Stimulated activated naive CD4-positive, alpha-beta T cell treated with Interleukin-2 at 50 U/mL for 16 hours (primary cell): ENCODE measurements around the gene SLC4A1.

Source experiments
- DNase-seq: peaks from one replicate; lab custom pipeline; 2025; lab: John Stamatoyannopoulos, UW

Gene SLC4A1

DNA sequence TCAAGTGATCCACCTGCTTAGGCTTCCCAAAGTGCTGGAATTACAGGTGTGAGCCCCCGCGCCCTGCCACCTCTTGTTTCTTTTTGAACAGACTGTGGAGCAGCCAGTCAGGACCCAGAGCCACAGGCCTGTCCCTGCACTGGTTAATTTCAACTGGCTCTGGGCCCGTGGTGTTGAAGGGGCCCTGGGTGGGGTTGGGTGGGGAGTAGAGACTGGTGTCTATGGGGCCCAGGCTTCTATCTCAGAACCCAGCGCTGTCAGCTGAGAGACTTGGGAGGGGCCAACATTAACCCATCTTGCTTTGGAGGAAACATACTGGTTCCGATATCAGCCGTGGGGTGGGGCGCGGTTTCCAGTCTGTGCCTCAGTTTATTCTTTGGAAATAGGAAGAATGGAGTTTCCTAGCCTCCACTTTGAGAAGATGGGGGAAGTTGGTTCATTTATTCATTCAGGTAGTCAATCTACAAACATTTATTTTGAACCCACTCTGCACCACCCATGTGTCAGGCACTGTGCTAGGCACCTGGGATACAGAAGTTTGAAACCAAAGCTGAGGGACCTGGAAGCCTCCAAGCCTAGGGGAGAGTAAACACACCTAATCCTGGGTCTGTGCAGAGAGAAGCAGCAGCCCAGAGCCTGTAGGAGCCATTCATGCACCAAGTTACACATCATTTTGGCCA lies 15.5 kb upstream of the SLC4A1 start:
- DNase-seq, result no peak

DNA sequence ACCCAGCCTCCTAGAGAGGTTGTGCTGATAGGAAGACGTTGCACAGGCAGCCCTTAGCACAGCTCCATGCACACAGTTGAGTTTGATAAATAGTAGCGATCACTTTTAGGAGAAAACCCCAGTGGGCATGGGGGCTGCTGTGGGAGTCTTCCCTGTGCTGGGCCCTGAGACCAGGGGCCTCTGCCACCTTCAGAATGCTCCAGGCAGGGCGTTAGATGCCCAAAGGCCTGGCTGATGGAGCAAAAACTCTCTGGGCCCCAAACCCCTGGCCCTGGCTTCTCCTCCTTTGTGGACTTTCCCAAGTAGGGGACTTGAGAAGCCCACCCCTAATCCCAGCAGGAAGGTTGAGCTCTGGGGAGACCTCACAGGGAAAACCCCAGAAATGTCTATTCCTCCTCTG lies 14.3 kb upstream of the SLC4A1 start:
- DNase-seq, result no peak

DNA sequence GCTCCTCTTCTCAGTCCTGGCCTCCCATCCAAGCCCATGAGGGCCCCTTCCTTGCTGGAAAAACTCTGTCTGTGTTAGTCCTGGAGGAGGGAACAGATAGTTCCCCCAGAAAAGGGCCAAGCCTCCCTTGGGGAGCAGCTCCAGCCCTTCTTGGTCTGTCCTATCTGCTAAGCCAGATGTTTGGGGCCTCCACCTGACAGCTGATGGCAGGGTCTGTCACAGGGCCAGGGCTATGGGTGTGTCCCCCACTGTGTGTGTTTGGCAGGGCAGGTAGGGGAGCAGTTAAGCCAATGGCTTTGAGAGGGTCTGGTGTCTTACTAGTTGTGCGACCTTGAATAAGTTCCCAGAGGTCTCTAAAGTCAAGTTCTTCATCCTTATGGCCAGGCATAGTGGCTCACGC lies 13.6 kb upstream of the SLC4A1 start:
- no peak for DNase-seq

DNA sequence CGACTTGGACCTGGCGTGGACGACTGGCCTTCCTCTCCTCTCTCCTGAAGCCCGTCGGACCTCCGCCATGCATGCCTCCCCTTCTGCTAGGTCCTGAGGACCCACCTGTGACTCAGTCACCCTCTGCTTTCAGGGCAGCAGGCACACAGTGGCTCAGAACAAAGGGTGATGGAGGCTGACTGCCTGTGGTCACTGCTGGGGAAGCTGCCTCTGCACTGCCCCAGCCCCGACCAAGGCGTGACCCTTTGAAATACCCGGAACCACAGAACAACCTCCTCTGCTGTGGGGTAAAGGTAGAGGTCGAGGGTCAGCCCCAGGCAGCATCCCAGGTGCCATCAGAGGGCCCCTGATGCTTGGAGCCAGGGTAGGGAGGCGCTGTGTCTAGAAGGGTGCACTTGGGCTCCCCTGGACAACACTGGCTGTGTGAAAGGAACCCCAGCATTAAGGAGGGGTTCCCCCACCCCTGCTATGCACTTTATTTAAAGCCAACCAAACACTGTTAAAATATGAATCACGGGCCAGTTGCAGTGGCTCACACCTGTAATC lies 12.5 kb upstream of the SLC4A1 start:
- DNase-seq, result no peak

DNA sequence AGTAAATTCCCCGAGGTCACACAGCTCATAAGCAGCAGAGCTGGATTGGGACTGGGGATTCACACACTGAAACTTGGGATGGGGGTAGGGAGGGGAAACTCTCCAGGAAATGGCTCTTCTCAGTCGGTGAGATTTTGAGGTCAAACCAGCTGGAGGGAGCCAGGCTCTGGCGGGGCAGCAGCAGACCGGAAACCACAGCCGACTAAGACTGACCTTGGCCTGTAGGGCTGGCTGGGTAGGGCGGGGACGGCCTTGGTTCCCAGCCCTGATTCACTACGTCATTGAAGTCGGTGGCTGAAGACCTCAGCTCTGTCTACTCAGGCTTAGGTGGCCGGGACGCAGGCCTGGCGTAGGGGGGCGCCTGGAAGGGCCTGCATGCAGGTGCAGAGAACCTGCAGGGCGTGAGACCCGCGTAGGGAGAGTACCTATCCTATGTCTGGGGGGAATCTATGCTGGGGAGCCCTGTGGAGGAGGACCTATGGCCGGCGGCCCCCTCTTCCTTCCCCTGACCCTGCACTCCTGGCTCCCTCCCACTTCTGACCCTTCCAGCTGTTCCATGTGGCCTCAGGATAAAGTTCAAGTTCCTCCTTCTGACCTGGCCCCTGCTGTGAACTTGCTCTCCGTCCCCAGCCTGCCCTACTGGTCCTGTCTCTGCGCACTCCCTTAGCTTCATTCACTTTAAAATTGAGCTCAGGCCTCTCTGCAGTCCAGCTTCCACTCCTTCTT lies 11.9 kb upstream of the SLC4A1 start:
- no peak for DNase-seq

DNA sequence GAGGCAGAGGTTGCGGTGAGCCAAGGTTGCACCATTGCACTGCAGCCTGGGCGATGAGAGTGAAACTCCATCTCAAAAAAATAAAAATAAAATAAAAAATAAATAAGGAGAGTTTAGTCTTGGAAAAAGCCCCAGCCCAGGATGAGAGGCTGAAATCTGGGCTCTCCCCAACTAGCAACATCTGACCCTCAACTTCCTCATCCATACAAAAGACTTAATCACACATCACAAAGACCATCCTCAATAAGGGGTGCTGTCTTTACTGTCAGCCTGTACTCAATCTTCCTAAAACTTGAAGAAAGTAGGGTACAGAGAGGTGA lies 11.4 kb upstream of the SLC4A1 start:
- DNase-seq, result no peak

DNA sequence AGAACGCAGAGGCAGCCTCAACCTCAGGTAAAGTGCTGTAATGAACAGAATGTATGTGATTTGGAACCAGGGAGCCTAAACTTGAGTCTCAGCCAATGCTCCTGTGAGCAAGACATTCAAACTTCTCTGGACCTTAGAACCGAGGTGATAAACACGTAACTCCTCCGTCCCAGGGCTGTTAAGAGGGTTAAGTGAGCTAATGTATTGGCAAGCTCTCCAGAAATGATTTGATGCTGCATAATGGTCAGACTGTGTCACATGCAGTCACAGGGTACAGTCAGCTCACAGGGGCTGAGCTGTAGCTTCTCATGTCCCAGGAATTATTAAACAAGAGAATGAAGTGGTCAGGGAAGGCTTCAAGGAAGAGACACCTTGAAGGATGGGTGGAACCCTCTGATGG lies 10.0 kb upstream of the SLC4A1 start:
- no peak for DNase-seq

DNA sequence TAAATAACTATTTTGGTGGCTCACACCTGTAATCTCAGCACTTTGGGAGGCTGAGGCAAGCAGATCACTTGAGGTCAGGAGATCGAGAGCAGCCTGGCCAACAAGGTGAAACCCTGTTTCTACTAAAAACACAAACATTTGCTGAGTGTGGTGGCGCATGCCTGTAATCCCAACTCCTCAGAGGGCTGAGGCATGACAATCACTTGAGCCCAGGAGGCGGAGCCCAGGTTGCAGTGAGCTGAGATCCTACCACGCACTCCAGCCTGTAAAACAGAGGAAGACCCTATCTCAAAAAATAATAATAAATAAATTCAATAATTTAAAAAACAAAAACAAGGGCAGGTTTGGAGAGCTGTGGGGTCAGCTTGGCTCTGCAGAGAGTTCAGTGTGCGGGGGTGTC lies 5.7 kb upstream of the SLC4A1 start:
- DNase-seq, result no peak

DNA sequence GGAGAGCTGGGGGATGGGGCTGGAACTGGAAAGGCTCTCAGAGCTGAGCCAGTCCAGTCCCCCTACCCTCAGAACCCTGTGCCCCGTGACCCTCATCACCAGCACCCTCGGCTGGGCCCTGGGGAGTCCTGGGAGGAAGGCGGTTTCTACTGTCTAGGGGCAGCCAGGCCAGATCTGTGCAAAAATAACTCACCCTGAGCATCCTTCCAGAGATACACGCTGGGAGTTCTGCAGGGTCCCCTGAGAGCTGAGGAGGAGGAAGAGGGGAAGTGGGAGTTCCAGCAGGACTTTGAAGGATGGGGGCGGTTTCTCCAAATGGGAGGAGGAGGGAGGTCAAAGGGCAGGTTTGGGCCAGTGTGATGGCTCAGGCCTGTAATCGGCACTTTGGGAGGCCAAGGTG lies 5.0 kb upstream of the SLC4A1 start:
- DNase-seq, result no peak

DNA sequence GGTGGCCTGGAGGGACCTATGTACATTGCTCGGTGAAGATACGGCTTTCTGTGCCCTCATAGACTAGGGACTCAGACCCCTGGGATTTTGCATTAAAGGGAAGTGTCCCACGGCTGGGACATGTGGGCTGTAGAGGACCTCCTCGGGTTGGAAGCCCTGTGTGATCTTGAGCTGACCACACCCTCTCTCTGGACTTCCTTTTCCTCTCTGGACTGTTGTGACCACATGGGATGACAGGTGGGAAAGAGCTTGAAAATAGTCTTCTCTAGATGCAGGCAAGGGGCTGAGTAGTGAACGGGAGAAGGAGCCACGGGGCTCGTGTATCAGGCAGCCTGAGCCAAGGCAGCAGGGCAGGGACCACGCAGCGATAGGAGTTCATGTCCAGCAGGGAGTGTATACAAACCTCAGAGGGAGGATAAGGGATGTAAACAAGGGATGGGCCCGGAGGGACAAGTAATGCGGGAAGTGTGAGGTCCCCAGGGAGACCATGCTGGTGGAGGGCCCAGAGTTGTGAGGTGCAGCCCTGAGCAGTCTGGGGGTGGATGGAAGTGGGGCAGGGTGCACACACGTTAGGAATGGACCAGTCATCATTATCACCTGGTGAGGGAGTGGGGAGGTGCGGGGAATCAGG lies 4.5 kb upstream of the SLC4A1 start:
- DNase-seq, result no peak

DNA sequence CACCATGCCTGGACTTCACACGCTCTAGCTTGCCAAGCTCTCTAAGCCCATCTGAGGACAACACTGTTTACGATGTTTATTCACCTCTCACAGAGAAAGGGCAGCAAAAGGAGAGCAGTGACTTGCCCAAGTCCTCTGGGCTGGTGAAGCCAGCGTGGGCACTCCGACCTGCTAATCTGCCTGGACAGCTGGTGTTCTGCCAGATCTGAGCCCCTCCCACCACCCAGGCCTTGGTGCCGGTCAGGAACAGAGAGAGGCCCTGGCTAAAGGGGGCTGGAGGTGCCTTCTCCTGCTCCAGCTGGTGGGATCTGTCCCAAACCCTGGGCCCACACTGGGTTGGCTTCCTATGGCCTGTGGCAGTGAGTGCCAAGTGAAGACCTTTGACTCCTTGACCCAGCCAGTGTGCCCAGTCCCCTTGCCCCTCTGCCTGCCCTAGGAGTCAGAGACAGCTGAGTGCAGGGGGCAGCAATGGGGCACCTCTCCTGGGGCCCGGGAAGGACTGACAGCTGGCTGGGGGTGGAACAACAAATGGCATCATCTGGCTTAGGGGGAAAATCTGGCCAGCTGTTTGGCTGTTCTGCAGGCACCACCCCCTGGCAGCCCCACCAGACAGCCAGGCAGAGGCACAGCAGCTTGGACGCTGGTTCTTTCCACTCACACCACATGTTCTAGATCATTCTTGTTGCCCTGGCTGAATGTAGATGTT lies 1.8 kb upstream of the SLC4A1 start:
- no peak for DNase-seq

DNA sequence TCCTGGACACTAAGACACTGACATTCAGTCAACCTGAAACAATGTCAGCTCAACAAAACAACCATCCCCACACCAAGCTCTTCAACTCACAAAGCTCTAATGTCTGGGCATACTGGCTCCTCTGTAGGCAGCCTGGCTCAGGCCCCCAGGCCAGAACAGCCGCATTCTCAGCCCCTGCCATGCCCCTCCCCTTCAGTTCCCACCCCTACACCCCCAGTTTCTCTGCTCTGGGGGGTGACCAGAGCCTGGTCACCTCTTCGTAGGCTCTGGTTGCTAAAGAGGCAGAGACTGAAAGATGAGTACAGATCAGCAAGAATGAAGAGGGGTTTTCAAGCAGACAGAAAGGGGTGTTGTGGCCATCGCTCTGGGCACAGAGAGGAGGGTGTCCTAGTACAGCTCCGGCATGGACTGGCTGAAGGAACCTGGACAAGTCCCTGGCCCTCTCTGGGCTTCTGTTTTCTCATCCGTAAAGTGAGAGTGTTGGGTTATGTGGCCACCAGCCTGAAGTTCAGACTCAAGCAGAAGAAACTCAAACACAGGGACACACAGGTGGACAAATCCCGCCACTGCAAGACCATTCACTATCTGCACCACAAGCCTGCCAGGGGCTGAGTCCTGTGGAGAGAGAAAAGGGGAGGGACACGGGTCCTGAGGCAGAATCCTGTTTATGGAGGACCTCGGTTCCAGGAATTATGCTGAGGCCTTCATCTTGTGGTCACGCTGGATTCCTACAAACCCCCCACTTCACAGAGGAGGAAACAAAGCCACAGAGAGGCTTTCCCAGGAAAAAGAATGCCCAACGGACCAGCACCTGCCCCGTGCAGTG lies 987 bp upstream of the SLC4A1 start:
- DNase-seq, result no peak

DNA sequence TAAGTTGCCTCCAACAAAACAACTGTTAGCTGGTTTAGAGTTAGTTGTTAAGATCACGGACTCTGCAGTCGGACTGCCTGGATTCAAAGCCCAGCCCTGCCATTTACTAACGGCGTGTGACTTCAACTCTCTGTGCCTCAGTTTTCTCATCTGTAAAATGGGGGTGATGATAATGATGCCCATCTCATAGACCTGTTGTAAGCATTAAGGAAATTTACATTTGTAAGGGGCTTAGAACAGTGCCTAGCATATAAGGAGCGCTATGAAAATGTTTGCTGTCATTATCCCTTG lies 825 bp downstream of the SLC4A1 start:
- DNase-seq, result no peak

DNA sequence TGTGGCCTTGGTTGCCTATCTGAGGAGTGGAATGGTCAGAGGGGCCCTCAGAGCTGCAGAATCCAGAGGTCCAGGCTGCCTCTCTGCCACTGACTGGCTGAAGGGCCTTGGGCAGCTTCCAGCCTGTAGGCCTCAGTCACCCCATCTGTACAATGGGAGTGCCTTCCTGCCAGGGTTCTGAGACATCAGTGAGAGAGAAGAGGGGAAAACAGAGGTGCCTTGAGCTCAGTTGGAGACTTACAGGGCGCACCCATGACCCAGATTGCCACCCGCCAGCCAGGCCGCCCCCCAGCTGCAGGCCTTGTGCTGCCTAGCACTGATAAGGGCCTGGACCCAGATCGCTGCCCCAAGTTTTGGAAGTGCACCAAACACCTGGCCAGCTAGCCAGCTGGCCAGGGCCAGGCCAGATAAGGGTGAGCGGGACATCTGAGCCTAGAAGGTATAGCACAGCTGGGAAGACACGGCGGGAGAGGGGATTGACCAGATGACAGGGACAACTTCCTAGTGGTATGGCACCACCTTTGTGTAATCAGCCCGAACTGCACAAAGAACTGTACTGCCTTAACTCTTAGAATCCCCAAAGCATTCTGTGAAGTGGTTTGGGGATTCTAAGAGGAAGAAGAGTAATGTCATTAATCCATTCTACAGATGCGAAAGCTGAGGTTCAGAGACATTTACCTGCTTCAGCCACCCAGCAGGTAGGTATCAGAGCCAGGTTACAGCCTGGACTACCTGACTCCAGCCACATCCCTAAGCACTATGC lies 1.4 kb downstream of the SLC4A1 start:
- no peak for DNase-seq

DNA sequence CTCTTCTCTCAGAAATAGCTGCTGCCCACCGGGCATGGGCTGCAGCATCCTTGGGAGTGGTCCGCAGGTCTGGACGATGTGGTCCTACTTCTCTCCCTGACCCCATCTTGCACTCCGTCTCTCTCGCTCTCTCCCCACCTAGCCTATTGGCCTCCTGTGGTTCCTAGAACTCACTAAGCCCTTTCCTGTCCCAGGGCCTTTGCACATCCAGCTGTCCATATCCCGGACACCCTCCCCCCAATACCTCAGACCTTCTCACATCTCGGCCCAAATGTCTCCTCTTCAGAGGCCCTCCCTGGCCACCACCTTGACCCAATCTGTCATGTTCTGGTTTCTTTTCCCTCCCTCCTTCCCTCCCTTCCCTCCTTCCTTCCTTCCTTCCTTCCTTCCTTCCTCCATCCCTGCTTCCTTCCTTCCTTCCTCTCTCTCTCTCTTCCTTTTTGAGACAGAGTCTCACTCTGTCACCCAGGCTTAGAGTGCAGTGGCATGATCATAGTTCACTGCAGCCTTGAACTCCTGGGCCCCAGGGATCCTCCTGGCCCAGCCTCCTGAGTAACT lies 4.5 kb downstream of the SLC4A1 start:
- no peak for DNase-seq

DNA sequence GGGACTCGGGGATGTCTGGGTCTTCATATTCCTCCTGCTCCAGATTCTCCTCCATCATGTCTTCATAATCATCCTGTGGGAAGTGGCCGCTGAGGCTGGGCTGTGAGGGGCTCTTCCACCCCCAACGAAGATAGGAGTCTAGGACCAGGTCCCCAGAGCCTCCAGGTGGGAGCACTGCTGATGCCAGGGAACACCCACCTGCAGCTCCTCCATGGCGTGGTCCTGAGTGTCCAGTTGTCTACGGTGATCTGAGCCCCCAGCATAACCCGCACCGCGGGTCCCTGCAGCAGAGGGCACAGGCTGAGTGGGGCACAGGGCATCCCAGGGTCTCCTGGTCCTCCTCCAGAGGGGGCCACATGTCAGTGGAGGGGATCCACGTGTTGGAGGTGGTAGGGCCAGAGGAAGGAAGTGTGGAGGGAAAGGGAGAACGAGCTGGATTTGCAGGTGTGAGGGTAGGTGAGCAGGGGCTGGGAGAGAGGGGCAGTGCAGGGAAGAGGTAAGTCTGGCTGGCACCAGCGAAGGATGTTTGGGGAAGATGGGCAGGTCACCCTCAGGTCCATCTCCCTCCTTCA lies 5.2 kb downstream of the SLC4A1 start:
- no peak for DNase-seq

DNA sequence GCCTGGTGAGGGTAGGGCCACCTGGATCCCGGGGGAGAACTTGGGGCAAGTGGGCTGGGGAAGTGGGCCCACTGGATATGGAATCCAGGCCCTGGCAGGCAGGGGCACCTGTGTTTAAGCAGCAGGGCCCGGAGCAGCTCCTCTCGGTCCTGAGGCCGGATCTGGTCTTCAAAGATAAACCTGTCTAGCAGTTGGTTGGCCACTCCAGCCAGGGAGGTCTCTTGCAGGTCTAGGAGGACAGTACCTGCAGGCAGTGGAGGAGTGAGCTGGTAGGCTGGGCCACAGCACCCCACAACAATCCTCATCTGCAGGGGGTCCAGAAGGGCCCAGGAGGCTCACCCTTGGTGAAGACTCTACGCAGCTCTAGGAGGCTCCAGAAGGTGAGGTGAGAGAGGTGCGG lies 7.6 kb downstream of the SLC4A1 start:
- DNase-seq, result no peak

DNA sequence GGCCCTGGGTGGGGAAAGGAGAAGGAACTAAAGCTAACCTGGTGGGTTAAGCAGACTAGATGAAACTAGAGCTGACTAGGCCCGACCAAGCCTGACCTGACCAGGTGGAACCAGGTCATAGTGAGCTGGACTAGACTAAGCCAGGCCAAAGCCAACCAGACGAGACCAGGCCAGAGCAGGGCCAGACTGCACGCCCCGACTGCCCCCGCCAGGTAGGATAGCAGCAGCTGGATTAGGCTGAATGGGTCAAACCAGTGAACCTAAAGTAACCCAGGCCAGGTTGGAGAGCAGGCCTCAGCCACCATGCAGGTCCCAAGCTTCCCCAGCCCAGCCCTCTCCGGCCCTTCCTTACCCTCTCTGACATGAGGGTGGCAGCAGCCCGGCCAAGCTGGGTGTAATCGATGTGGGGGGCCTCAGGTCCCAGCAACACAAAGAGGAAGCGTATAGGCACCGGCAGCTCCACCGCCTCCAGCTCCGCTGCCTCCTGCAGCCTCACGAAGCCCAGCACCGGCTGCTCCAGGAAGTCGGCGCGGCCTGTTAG lies 9.1 kb downstream of the SLC4A1 start:
- DNase-seq, result no peak

DNA sequence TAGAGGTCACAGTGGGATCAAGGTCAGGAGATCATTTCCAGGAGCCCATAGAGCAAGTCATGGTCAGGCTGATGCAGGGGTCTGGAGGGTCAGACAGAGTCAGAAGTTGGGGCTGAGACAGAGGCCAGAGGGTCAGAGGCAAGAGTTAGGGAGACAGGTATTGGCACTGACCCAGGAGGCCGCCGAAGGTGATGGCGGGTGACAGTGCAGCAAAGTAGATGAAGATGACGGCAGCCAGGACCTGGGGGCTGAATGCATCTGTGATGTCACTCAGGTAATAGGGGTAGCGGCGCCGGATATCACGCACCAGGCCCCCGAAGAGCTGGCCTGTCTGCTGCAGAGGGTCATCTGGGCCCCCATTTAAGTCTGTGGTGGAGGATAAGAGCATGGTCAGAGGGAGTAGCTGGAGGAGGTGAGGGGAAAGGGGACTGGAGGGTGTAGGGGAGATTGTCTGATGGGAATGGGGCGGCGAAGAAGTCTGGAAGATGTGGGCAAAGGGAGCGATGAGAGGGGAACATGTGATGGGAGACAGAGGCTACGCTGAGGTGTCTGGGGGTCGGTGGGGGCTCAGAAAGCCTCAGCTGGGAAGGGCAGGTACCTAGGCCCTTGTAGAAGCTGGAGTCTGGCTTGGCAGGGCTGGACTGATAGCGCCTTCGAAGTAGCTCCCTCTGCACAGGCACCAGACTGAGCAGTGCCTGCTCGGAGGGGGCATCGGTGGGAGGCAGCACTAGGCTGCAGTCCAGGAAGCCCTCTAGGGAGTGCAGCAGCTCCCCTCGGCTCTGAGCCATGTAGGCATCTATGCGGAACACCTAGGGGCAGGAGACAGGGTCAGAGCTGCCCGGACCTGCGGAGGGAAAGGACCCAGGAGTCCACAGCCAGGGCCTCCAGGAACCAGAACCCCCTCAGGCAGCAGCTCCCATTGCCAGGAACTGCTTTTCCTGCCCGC lies 9.8 kb downstream of the SLC4A1 start:
- DNase-seq, result no peak
